GM18870 (cell line): Measurements from ENCODE around the gene TPPP2.

Experiments
- ATAC-seq: cut with Tn5 transposase; IDR thresholded peaks from one replicate; pipeline ENCODE4 v1.9.1; 2021; ENCODE audit warnings: moderate library complexity; ENCODE audit not compliant: unreplicated experiment

TPPP2 gene

GRCh38 chr14:21074398-21075272 is 44.6 kb downstream of the TPPP2 start:
- ATAC-seq = no peak

GRCh38 chr14:21075719-21076437 is 45.9 kb downstream of the TPPP2 start:
- no peak for ATAC-seq

GRCh38 chr14:21077672-21078071 is 47.7 kb downstream of the TPPP2 start:
- no peak for ATAC-seq

- ATAC-seq = no peak
These were observed 48.3 kb downstream of the TPPP2 start for GRCh38 chr14:21078287-21078686.

- ATAC-seq = no peak
These were observed 48.7 kb downstream of the TPPP2 start for GRCh38 chr14:21078726-21079125.

GRCh38 chr14:21081521-21082142 is 51.6 kb downstream of the TPPP2 start:
- ATAC-seq = no peak
